Stomach (tissue), 4 donors: Measurements from ENCODE around the gene TLCD1.

Experiments used
- POLR2A ChIP-seq, 4 donors: fragments of 450-650 bp; IDR thresholded peaks; one replicate each; pipeline ENCODE4 v1.6.1; 2016; ENCODE audit warnings: antibody characterized with exemption in 4 of 4, control low read depth in 2 of 4, mild to moderate bottlenecking in 1 of 4, moderate library complexity in 1 of 4
- TF ChIP-seq, protein P1 (sequence below), 7 experiments: fragments of 450-650 bp in 4 of 7; fragments of 200-600 bp in 3 of 7; sonication (generic) in 3 of 7; IDR thresholded peaks; one replicate each; pipeline ENCODE4 v1.5.1; 2016 to 2019; ENCODE audit warnings: antibody characterized with exemption in 7 of 7, control low read depth in 2 of 7, mild to moderate bottlenecking in 1 of 7

DNA sequence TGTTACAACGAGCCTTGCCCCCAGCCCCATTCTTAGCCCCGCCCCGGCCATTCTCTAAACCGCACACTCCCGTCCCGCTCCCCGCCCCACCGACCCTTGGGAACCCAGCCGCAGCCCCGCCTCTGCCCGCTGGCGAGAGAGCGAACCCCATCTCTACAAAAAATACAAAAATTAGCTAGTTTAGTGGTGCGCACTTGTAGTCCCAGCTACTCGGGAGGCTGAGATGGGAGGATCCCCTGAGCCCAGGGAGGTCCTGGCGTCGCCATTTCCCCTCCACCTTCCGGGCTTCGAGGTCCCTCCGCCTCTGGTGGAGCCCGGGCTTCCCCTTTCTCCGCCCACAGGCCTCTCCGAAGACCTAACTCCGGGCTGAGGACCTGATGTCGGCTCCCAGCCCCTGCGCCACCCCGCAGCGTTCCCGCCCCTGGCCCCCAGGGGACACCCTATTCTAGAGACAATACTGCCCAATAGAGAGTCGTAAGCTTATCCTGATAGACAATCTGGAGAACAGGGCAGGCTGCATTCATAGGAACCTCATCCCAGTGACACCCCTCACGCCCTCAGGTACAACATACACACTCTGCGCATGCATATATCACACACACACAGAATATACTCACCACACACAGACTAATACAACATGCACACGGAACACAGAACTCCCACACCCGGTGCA lies 13.9 kb downstream of the TLCD1 start:
- TF ChIP-seq, protein P1, sequence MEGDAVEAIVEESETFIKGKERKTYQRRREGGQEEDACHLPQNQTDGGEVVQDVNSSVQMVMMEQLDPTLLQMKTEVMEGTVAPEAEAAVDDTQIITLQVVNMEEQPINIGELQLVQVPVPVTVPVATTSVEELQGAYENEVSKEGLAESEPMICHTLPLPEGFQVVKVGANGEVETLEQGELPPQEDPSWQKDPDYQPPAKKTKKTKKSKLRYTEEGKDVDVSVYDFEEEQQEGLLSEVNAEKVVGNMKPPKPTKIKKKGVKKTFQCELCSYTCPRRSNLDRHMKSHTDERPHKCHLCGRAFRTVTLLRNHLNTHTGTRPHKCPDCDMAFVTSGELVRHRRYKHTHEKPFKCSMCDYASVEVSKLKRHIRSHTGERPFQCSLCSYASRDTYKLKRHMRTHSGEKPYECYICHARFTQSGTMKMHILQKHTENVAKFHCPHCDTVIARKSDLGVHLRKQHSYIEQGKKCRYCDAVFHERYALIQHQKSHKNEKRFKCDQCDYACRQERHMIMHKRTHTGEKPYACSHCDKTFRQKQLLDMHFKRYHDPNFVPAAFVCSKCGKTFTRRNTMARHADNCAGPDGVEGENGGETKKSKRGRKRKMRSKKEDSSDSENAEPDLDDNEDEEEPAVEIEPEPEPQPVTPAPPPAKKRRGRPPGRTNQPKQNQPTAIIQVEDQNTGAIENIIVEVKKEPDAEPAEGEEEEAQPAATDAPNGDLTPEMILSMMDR (IDR thresholded peaks at IDR 0.05): no peak
- TF ChIP-seq POLR2A (IDR thresholded peaks at IDR 0.05): no peak
